SK-N-SH treated with all-trans-retinoic acid at 6 μM for 48 hours (cell line): ENCODE results near the gene LRRC23.

Experiments used
- ATAC-seq: fragments of 200-7000 bp; cut with Tn5 transposase; 3 replicates; pipeline ENCODE4 v1.9.1; 2020; ENCODE audit warnings: mild to moderate bottlenecking, moderate library complexity
- ARNTL ChIP-seq: fragments of 450-650 bp; formaldehyde crosslinking; IDR thresholded peaks from 2 replicates; pipeline ENCODE4 v1.5.0; 2020; ENCODE audit warnings: low read depth, mild to moderate bottlenecking, moderate library complexity, borderline replicate concordance
- BACH2 ChIP-seq: fragments of 250-450 bp; sonication (Bioruptor Pico); IDR thresholded peaks from 2 replicates; pipeline ENCODE4 v1.9.0; 2021; ENCODE audit warnings: mild to moderate bottlenecking, borderline replicate concordance
- CREB5 ChIP-seq: fragments of 250-450 bp; sonication (Bioruptor Pico); IDR thresholded peaks from 2 replicates; pipeline ENCODE4 v1.5.1; 2020; ENCODE audit warnings: low read depth, mild to moderate bottlenecking, moderate library complexity
- CSDC2 ChIP-seq: fragments of 250-450 bp; sonication (Bioruptor Pico); IDR thresholded peaks from 2 replicates; pipeline ENCODE4 v1.5.0; 2020; ENCODE audit warnings: mild to moderate bottlenecking, moderate library complexity
- CSRNP3 ChIP-seq: fragments of 250-450 bp; sonication (Bioruptor Pico); IDR thresholded peaks from 2 replicates; pipeline ENCODE4 v1.5.1; 2021; ENCODE audit warnings: mild to moderate bottlenecking, moderate library complexity
- ESRRG ChIP-seq: fragments of 250-450 bp; sonication (Bioruptor Pico); IDR thresholded peaks from 2 replicates; pipeline ENCODE4 v1.6.1; 2021; ENCODE audit warnings: mild to moderate bottlenecking
- GLIS3 ChIP-seq: fragments of 250-450 bp; sonication (Bioruptor Pico); IDR thresholded peaks from 2 replicates; pipeline ENCODE4 v1.5.0; 2020; ENCODE audit warnings: mild to moderate bottlenecking, moderate library complexity
- ISL1 ChIP-seq: fragments of 250-450 bp; sonication (Bioruptor Pico); IDR thresholded peaks from 2 replicates; pipeline ENCODE4 v2.1.2; 2022; ENCODE audit warnings: mild to moderate bottlenecking, moderate library complexity
- OSR1 ChIP-seq: fragments of 250-450 bp; sonication (Bioruptor Pico); IDR thresholded peaks from 2 replicates; pipeline ENCODE4 v1.8.0; 2022; ENCODE audit warnings: moderate library complexity, mild to moderate bottlenecking, inconsistent platforms
- PATZ1 ChIP-seq: fragments of 250-450 bp; sonication (Bioruptor Pico); IDR thresholded peaks from 2 replicates; pipeline ENCODE4 v1.8.0; 2020; ENCODE audit warnings: mild to moderate bottlenecking, moderate library complexity, borderline replicate concordance
- POU6F1 ChIP-seq: fragments of 250-450 bp; sonication (Bioruptor Pico); IDR thresholded peaks from 2 replicates; pipeline ENCODE4 v1.8.0; 2021; ENCODE audit warnings: low read depth, mild to moderate bottlenecking, moderate library complexity, borderline replicate concordance
- PPARA ChIP-seq: fragments of 250-450 bp; sonication (Bioruptor Pico); IDR thresholded peaks from 2 replicates; pipeline ENCODE4 v1.5.0; 2020; ENCODE audit warnings: mild to moderate bottlenecking, borderline replicate concordance
- RARB ChIP-seq: fragments of 250-450 bp; sonication (Bioruptor Pico); IDR thresholded peaks from 2 replicates; pipeline ENCODE4 v1.8.0; 2021; ENCODE audit warnings: mild to moderate bottlenecking, moderate library complexity
- SNAI2 ChIP-seq: fragments of 250-450 bp; sonication (Bioruptor Pico); IDR thresholded peaks from 2 replicates; pipeline ENCODE4 v1.5.0; 2020; ENCODE audit warnings: mild to moderate bottlenecking, moderate library complexity
- TOX ChIP-seq: fragments of 250-450 bp; sonication (Bioruptor Pico); IDR thresholded peaks from 2 replicates; pipeline ENCODE4 v1.8.0; 2021; ENCODE audit warnings: mild to moderate bottlenecking, moderate library complexity, borderline replicate concordance
- TSHZ2 ChIP-seq: fragments of 250-450 bp; sonication (Bioruptor Pico); IDR thresholded peaks from 2 replicates; pipeline ENCODE4 v1.5.0; 2020; ENCODE audit warnings: mild to moderate bottlenecking, moderate library complexity
- ZC3H10 ChIP-seq: fragments of 250-450 bp; sonication (Bioruptor Pico); IDR thresholded peaks from 2 replicates; pipeline ENCODE4 v1.5.1; 2021; ENCODE audit warnings: mild to moderate bottlenecking, moderate library complexity
- ZFP3 ChIP-seq: fragments of 250-450 bp; sonication (Bioruptor Pico); IDR thresholded peaks from 2 replicates; pipeline ENCODE4 v1.5.0; 2020; ENCODE audit warnings: mild to moderate bottlenecking, moderate library complexity
- ZFP30 ChIP-seq: fragments of 450-650 bp; formaldehyde crosslinking; IDR thresholded peaks from 2 replicates; pipeline ENCODE4 v1.5.0; 2022; ENCODE audit warnings: mild to moderate bottlenecking, moderate library complexity
- ZNF565 ChIP-seq: fragments of 450-650 bp; formaldehyde crosslinking; conservative IDR thresholded peaks from 2 replicates; pipeline ENCODE4 v1.5.0; 2020; ENCODE audit warnings: low read depth, mild to moderate bottlenecking, moderate library complexity
- ZNF70 ChIP-seq: fragments of 450-650 bp; formaldehyde crosslinking; IDR thresholded peaks from 2 replicates; pipeline ENCODE4 v1.5.0; 2020; ENCODE audit warnings: mild to moderate bottlenecking, moderate library complexity
- ZNF8 ChIP-seq: fragments of 450-650 bp; formaldehyde crosslinking; IDR thresholded peaks from 2 replicates; pipeline ENCODE4 v1.5.0; 2020; ENCODE audit warnings: mild to moderate bottlenecking, moderate library complexity

Gene LRRC23

GRCh38 chr12:6954316-6955107 lies 49.9 kb downstream of the LRRC23 start:
- no peak for ATAC-seq
- TF ChIP-seq ARNTL (CRISPR knock-in tag) = no peak
- no peak for TF ChIP-seq CREB5 (CRISPR knock-in tag)
- no peak for TF ChIP-seq ZFP3 (CRISPR knock-in tag)
- TF ChIP-seq SNAI2 (CRISPR knock-in tag) = no peak
- TF ChIP-seq POU6F1 (CRISPR knock-in tag) = no peak
- TF ChIP-seq GLIS3 = no peak
- no peak for TF ChIP-seq BACH2 (CRISPR knock-in tag)
- TF ChIP-seq RARB (CRISPR knock-in tag) = no peak
- no peak for TF ChIP-seq PPARA (CRISPR knock-in tag)
- no peak for TF ChIP-seq ZNF565 (CRISPR knock-in tag)
- TF ChIP-seq TOX (CRISPR knock-in tag) = no peak
- TF ChIP-seq TSHZ2 = no peak
- TF ChIP-seq OSR1 (CRISPR knock-in tag) = no peak
- TF ChIP-seq ISL1 (CRISPR knock-in tag) = no peak
- no peak for TF ChIP-seq PATZ1 (CRISPR knock-in tag)
- no peak for TF ChIP-seq ZNF70 (CRISPR knock-in tag)
- no peak for TF ChIP-seq ESRRG (CRISPR knock-in tag)
- no peak for TF ChIP-seq ZC3H10 (CRISPR knock-in tag)
- TF ChIP-seq CSRNP3 (CRISPR knock-in tag) = no peak

- TF ChIP-seq ISL1 (CRISPR knock-in tag) (no peak), ZNF8 (CRISPR knock-in tag) (no peak), GLIS3 (no peak), CREB5 (CRISPR knock-in tag) (no peak), BACH2 (CRISPR knock-in tag) (no peak), ZFP30 (CRISPR knock-in tag) (no peak), PATZ1 (CRISPR knock-in tag) (no peak), ARNTL (CRISPR knock-in tag) (no peak), ZNF565 (CRISPR knock-in tag) (no peak), ZC3H10 (CRISPR knock-in tag) (no peak), SNAI2 (CRISPR knock-in tag) (no peak), TOX (CRISPR knock-in tag) (no peak), ESRRG (CRISPR knock-in tag) (no peak), CSDC2 (no peak), ZNF70 (CRISPR knock-in tag) (no peak)
- no peak for ATAC-seq
These were observed 50.7 kb downstream of the LRRC23 start for GRCh38 chr12:6955108-6956020.
